Activated naive CD4-positive, alpha-beta T cell treated with anti-CD3 and anti-CD28 coated beads, Interleukin-2, amount 10 ng/mL, durations not matched to agents 5 hours and 36 hours (primary cell): ENCODE results near the gene YY2. TPM values are rescaled to one million over a fixed set of nuclear protein-coding genes. Genes with fewer than 3 reads are reported as not detected.

ENCODE experiments used
- total RNA-seq, 2 experiments: library from RNA; stranded (reverse); gene quantifications; one replicate each; pipeline ENCODE4 v1.2.3, GENCODE V29; 2021

The YY2 gene
- total RNA-seq = 1 to 10 TPM; 1.4 to 1.8 TPM

DNA sequence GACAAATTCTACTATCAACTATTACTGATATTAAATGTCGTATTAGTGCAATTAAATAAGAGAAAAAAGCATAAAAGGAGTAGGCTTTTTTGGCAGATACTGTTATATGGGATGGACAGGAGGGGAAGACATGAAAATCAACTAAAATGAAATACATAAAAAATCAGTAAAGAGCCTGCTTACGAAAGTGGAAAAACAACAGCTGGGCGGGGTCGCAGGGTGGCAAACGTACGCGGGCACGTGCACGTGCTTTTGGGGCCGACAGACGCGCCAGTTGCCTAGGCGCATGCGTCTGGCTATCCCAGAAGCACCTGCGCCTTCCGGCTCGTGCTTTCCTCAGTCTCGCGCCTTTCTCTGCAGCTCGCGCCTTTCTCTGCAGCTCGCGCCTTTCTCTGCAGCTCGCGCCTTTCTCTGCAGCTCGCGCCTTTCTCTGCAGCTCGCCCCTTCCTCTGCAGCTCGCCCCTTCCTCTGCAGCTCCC lies at the start of gene YY2:
TSS of gene YY2 (plus strand) at position 51 of the 479 bp plus-strand sequence. CDS start 498 bp downstream, outside the sequence.

GRCh38 chrX:21839334-21840192 lies 16.2 kb upstream of the YY2 start, which contains the start of gene MBTPS2:
TSS of gene MBTPS2 (plus strand) at chrX:21839617. CDS start at chrX:21839735, 118 bp downstream.

Other genes with a start within 250 kb of the YY2 start
- gene KLHL34, start 197.7 kb upstream of the YY2 start, total RNA-seq = 1 to 10 TPM; 1.3 to 1.4 TPM
- gene SMPX, start 97.9 kb upstream of the YY2 start, total RNA-seq = not detected
- gene MBTPS2, start 16.4 kb upstream of the YY2 start, total RNA-seq = 1 to 10 TPM; 8.3 to 8.7 TPM
- gene SMS, start 84.7 kb downstream of the YY2 start, total RNA-seq = 10 to 100 TPM; 54.5 to 55.9 TPM
- gene PHEX, start 176.3 kb downstream of the YY2 start, total RNA-seq = under 1 TPM; 0.10 to 0.14 TPM